ENCODE data around the gene COL20A1.

DNA sequence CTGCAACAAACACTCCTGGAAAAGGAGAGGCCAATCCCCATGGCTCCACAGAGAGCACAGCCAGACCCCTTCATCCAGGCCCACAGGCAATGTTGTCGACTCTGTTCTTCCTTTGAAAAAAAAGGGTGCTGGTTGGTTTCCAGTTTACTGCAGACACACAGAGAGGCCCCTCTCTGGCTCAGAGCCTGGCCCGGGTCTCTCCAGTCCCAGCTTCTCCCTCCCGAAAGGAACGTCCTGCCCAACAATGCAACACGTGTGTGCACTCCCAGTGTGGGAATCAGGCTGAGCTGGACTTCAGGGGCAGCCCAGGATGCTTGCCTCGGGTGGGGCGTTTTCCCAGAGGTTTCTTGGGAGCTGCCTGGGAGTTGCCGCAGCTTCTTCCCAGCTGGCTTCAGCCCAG, 34.2 kb upstream of the COL20A1 start:
- TF ChIP-seq, protein P1, sequence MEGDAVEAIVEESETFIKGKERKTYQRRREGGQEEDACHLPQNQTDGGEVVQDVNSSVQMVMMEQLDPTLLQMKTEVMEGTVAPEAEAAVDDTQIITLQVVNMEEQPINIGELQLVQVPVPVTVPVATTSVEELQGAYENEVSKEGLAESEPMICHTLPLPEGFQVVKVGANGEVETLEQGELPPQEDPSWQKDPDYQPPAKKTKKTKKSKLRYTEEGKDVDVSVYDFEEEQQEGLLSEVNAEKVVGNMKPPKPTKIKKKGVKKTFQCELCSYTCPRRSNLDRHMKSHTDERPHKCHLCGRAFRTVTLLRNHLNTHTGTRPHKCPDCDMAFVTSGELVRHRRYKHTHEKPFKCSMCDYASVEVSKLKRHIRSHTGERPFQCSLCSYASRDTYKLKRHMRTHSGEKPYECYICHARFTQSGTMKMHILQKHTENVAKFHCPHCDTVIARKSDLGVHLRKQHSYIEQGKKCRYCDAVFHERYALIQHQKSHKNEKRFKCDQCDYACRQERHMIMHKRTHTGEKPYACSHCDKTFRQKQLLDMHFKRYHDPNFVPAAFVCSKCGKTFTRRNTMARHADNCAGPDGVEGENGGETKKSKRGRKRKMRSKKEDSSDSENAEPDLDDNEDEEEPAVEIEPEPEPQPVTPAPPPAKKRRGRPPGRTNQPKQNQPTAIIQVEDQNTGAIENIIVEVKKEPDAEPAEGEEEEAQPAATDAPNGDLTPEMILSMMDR (IDR thresholded peaks at IDR 0.05 in 8 of 11, conservative IDR thresholded peaks at IDR 0.05 in 3 of 11), result no peak
- TF ChIP-seq POLR2A (IDR thresholded peaks at IDR 0.05), result no peak

Measured in spleen (tissue), 7 donors.